Medulla oblongata (tissue), 1 donor: ENCODE data around the gene CKAP2L.
A peak's percentile ranks its signal among the peaks of the same experiment; 100 is the strongest.

Experiments
- DNase-seq: peaks from one replicate; pipeline ENCODE4 v3.0.0-alpha.2; 2015; ENCODE audit errors: extremely low spot score

The CKAP2L gene

GRCh38 chr2:112792419-112792818, 28.0 kb upstream of the CKAP2L start:
- no peak for DNase-seq

GRCh38 chr2:112791693-112792230, 27.4 kb upstream of the CKAP2L start:
- DNase-seq: no peak

GRCh38 chr2:112791019-112791418, 26.6 kb upstream of the CKAP2L start:
- DNase-seq: no peak

- no peak for DNase-seq
Measured at GRCh38 chr2:112790305-112790704, 25.9 kb upstream of the CKAP2L start.

- DNase-seq: no peak
Measured at GRCh38 chr2:112789186-112789585, 24.8 kb upstream of the CKAP2L start.

GRCh38 chr2:112788653-112789052, 24.2 kb upstream of the CKAP2L start:
- DNase-seq: no peak

GRCh38 chr2:112787729-112788393, 23.5 kb upstream of the CKAP2L start:
- peak; percentile 51 for DNase-seq

- no peak for DNase-seq
Measured at GRCh38 chr2:112787294-112787693, 22.9 kb upstream of the CKAP2L start.

GRCh38 chr2:112784199-112785189, 20.1 kb upstream of the CKAP2L start, which contains the start of gene IL1A:
IL1A (minus strand) TSS chr2:112784493; CDS start chr2:112783770, 723 bp downstream.
- DNase-seq: peak; percentile 71

- DNase-seq: no peak
Measured at GRCh38 chr2:112783187-112783714, 18.8 kb upstream of the CKAP2L start.

GRCh38 chr2:112782234-112782799, 17.9 kb upstream of the CKAP2L start:
- no peak for DNase-seq

GRCh38 chr2:112779598-112779997, 15.2 kb upstream of the CKAP2L start:
- DNase-seq: no peak

GRCh38 chr2:112777036-112777435, 12.6 kb upstream of the CKAP2L start:
- no peak for DNase-seq

GRCh38 chr2:112776113-112776512, 11.7 kb upstream of the CKAP2L start:
- DNase-seq: no peak

- DNase-seq: no peak
Measured at GRCh38 chr2:112774536-112775285, 10.3 kb upstream of the CKAP2L start.

- DNase-seq: no peak
Measured at GRCh38 chr2:112773556-112773955, 9.1 kb upstream of the CKAP2L start.

GRCh38 chr2:112772911-112773475, 8.6 kb upstream of the CKAP2L start:
- no peak for DNase-seq

- DNase-seq: peak; percentile 63
Measured at GRCh38 chr2:112772322-112772721, 7.9 kb upstream of the CKAP2L start.

GRCh38 chr2:112768432-112768831, 4.0 kb upstream of the CKAP2L start:
- no peak for DNase-seq

- DNase-seq: peak; percentile 4
Measured at GRCh38 chr2:112767693-112768330, 3.4 kb upstream of the CKAP2L start.
